ENCODE results near the gene ABRACL.
"Not testable (repeated sequence)": the region's sequence is repeated elsewhere in the genome, so short reads cannot be mapped to it uniquely, and the experiment has no call there.

Gene ABRACL

GRCh38 chr6:138987080-138987642, 41.4 kb upstream of the ABRACL start:
- Histone ChIP-seq H3K36me3 (no peaks in the 10 kb centered on the region), H3K9me3 (no peaks in the 10 kb centered on the region), H3K4me1 (ENCODE audit: control insufficient read depth in 1 of 2, insufficient read depth in 1 of 2, low read depth in 1 of 2, low read length in 1 of 2) (peaks cover 14 to 21% of the 10 kb centered on the region in 2 experiments), H3K27ac (peak overlapping the region; percentile 85), H3K4me3 (ENCODE audit: low read depth in 1 of 2, low read length in 1 of 2) (peak overlapping the region; percentile 77 to 84), H3K27me3 (no peaks in the 10 kb centered on the region)
- no peak for TF ChIP-seq CTCF (IDR thresholded peaks at IDR 0.05)

GRCh38 chr6:138987643-138988468, 40.7 kb upstream of the ABRACL start, which contains the start of gene REPS1:
REPS1 (minus strand) TSS chr6:138988253; CDS start chr6:138987682, 571 bp downstream.
- peak within 1 kb of the TSS; percentile 85 for H3K27ac ChIP-seq
- no peaks in the 10 kb centered on the region for H3K9me3 ChIP-seq
- no peaks in the 10 kb centered on the region for H3K27me3 ChIP-seq
- H3K4me1 ChIP-seq (ENCODE audit: control insufficient read depth in 1 of 2, insufficient read depth in 1 of 2, low read depth in 1 of 2, low read length in 1 of 2) = peaks cover 14 to 21% of the 10 kb centered on the region in 2 experiments
- TF ChIP-seq CTCF (IDR thresholded peaks at IDR 0.05) = peak; percentile 91
- peak within 1 kb of the TSS; percentile 77 to 84 for H3K4me3 ChIP-seq (ENCODE audit: low read depth in 1 of 2, low read length in 1 of 2)
- H3K36me3 ChIP-seq = no peaks in the 10 kb centered on the region

GRCh38 chr6:138988469-138988834, 40.1 kb upstream of the ABRACL start:
- Histone ChIP-seq H3K27me3 (no peaks in the 10 kb centered on the region), H3K9me3 (no peaks in the 10 kb centered on the region), H3K27ac (peak overlapping the region; percentile 85), H3K4me3 (ENCODE audit: low read depth in 1 of 2, low read length in 1 of 2) (peak overlapping the region; percentile 77 to 84), H3K36me3 (no peaks in the 10 kb centered on the region), H3K4me1 (ENCODE audit: control insufficient read depth in 1 of 2, insufficient read depth in 1 of 2, low read depth in 1 of 2, low read length in 1 of 2) (peaks cover 14 to 21% of the 10 kb centered on the region in 2 experiments)
- no peak for TF ChIP-seq CTCF (IDR thresholded peaks at IDR 0.05)

GRCh38 chr6:138989098-138989983, 39.2 kb upstream of the ABRACL start:
- Histone ChIP-seq H3K9me3 (no peaks in the 10 kb centered on the region), H3K36me3 (no peaks in the 10 kb centered on the region), H3K4me3 (ENCODE audit: low read depth in 1 of 2, low read length in 1 of 2) (no peak overlapping the region), H3K27ac (no peak overlapping the region), H3K27me3 (no peaks in the 10 kb centered on the region), H3K4me1 (ENCODE audit: control insufficient read depth in 1 of 2, insufficient read depth in 1 of 2, low read depth in 1 of 2, low read length in 1 of 2) (peaks cover 14 to 19% of the 10 kb centered on the region in 2 experiments)
- TF ChIP-seq CTCF (IDR thresholded peaks at IDR 0.05) = no peak

GRCh38 chr6:138991206-138991605, 37.3 kb upstream of the ABRACL start:
- Histone ChIP-seq H3K9me3 (no peaks in the 10 kb centered on the region), H3K4me3 (ENCODE audit: low read depth in 1 of 2, low read length in 1 of 2) (no peak overlapping the region), H3K4me1 (ENCODE audit: control insufficient read depth in 1 of 2, insufficient read depth in 1 of 2, low read depth in 1 of 2, low read length in 1 of 2) (peaks cover 14 to 18% of the 10 kb centered on the region in 2 experiments), H3K27me3 (no peaks in the 10 kb centered on the region), H3K27ac (no peak overlapping the region), H3K36me3 (no peaks in the 10 kb centered on the region)
- TF ChIP-seq CTCF (IDR thresholded peaks at IDR 0.05) = no peak

- not testable (repeated sequence) for H3K4me1 ChIP-seq (ENCODE audit: control insufficient read depth in 1 of 2, insufficient read depth in 1 of 2, low read depth in 1 of 2, low read length in 1 of 2); H3K27ac ChIP-seq; H3K9me3 ChIP-seq; H3K27me3 ChIP-seq; H3K36me3 ChIP-seq; H3K4me3 ChIP-seq (ENCODE audit: low read depth in 1 of 2, low read length in 1 of 2)
Measured at GRCh38 chr6:138992965-138993364, 35.6 kb upstream of the ABRACL start.

- not testable (repeated sequence) for H3K27me3 ChIP-seq; H3K27ac ChIP-seq; H3K4me1 ChIP-seq (ENCODE audit: control insufficient read depth in 1 of 2, insufficient read depth in 1 of 2, low read depth in 1 of 2, low read length in 1 of 2); H3K4me3 ChIP-seq (ENCODE audit: low read depth in 1 of 2, low read length in 1 of 2); H3K9me3 ChIP-seq; H3K36me3 ChIP-seq
Measured at GRCh38 chr6:138993410-138993809, 35.1 kb upstream of the ABRACL start.
